WTC11 (cell line): Measurements from ENCODE around the gene TNS3. TPM values are rescaled to one million over a fixed set of nuclear protein-coding genes. Genes with fewer than 3 reads are reported as not detected.

Source experiments
- ATAC-seq: fragments of 200-7000 bp; cut with Tn5 transposase; 2 replicates; pipeline ENCODE4 v1.10.0; 2021; ENCODE audit warnings: mild to moderate bottlenecking, moderate library complexity
- CTCF ChIA-PET: fragments of 300-600 bp; sonication (Branson Sonifier 250); formaldehyde crosslinking; loops from one replicate; lab custom pipeline; 2021; ENCODE audit warnings: antibody characterized with exemption; lab: Charles Lee
- POLR2A ChIA-PET: fragments of 350-600 bp; sonication (Branson Sonifier 250); formaldehyde crosslinking; loops from one replicate; lab custom pipeline; 2021; ENCODE audit warnings: antibody characterized with exemption; lab: Charles Lee
- DNase-seq: peaks from one replicate; pipeline ENCODE4 v3.0.0; 2021; ENCODE audit warnings: low spot score
- H3K27ac Mint-ChIP-seq: 2 replicates; pipeline ENCODE4 v1.8.0; 2021; ENCODE audit warnings: mixed read lengths
- H3K27me3 Mint-ChIP-seq: 2 replicates; pipeline ENCODE4 v1.8.0; 2021; ENCODE audit warnings: low read depth, mild to moderate bottlenecking, moderate library complexity, mixed read lengths
- H3K36me3 Mint-ChIP-seq: 2 replicates; pipeline ENCODE4 v1.8.0; 2021; ENCODE audit warnings: mixed read lengths
- H3K4me1 Mint-ChIP-seq: 2 replicates; pipeline ENCODE4 v1.8.0; 2022; ENCODE audit warnings: mixed read lengths
- H3K4me3 Mint-ChIP-seq: 2 replicates; pipeline ENCODE4 v1.8.0; 2021; ENCODE audit warnings: mild to moderate bottlenecking, moderate library complexity, mixed read lengths
- H3K9me3 Mint-ChIP-seq: 2 replicates; pipeline ENCODE4 v1.8.0; 2021; ENCODE audit warnings: mixed read lengths
- AR ChIP-seq: fragments of 250-450 bp; sonication (Bioruptor Pico); IDR thresholded peaks from 2 replicates; pipeline ENCODE4 v1.9.0; 2021; ENCODE audit warnings: mild to moderate bottlenecking
- ATF1 ChIP-seq: sonication (generic); formaldehyde crosslinking; IDR thresholded peaks from 2 replicates; pipeline ENCODE4 v1.8.1; 2023; ENCODE audit warnings: mild to moderate bottlenecking, moderate library complexity, missing genetic modification reagents
- EMX1 ChIP-seq: fragments of 250-450 bp; sonication (Bioruptor Pico); IDR thresholded peaks from 2 replicates; pipeline ENCODE4 v1.8.0; 2021; ENCODE audit warnings: mild to moderate bottlenecking
- ERG ChIP-seq: fragments of 250-450 bp; sonication (Bioruptor Pico); IDR thresholded peaks from 2 replicates; pipeline ENCODE4 v1.8.0; 2021; ENCODE audit warnings: mild to moderate bottlenecking
- NFYB ChIP-seq: sonication (generic); formaldehyde crosslinking; conservative IDR thresholded peaks from 2 replicates; pipeline ENCODE4 v1.8.0; 2022; ENCODE audit warnings: low read depth, missing genetic modification reagents
- SOX15 ChIP-seq: fragments of 250-450 bp; sonication (Bioruptor Pico); IDR thresholded peaks from 2 replicates; pipeline ENCODE4 v1.9.0; 2021; ENCODE audit warnings: mild to moderate bottlenecking
- TCF7 ChIP-seq: sonication (generic); formaldehyde crosslinking; IDR thresholded peaks from 2 replicates; pipeline ENCODE4 v1.8.0; 2022; ENCODE audit warnings: mild to moderate bottlenecking, low read depth, missing genetic modification reagents, moderate library complexity
- TP53 ChIP-seq: sonication (generic); formaldehyde crosslinking; IDR thresholded peaks from 2 replicates; pipeline ENCODE4 v1.8.1; 2023; ENCODE audit warnings: mild to moderate bottlenecking, missing genetic modification reagents
- ZBTB21 ChIP-seq: sonication (generic); formaldehyde crosslinking; IDR thresholded peaks from 2 replicates; pipeline ENCODE4 v1.8.1; 2023; ENCODE audit warnings: mild to moderate bottlenecking, missing genetic modification reagents, borderline replicate concordance
- ZNF281 ChIP-seq: sonication (generic); formaldehyde crosslinking; IDR thresholded peaks from 2 replicates; pipeline ENCODE4 v1.8.0; 2023; ENCODE audit warnings: mild to moderate bottlenecking, missing genetic modification reagents
- ZNF671 ChIP-seq: fragments of 250-450 bp; sonication (Bioruptor Pico); IDR thresholded peaks from 2 replicates; pipeline ENCODE4 v1.8.0; 2021; ENCODE audit warnings: mild to moderate bottlenecking
- total RNA-seq: library from RNA; stranded (reverse); gene quantifications from 3 replicates; pipeline ENCODE4 v1.2.3, GENCODE V29; 2021
- TF ChIP-seq, protein P1 (sequence below): sonication (generic); formaldehyde crosslinking; IDR thresholded peaks from 2 replicates; pipeline ENCODE4 v1.8.0; 2022; ENCODE audit warnings: mild to moderate bottlenecking, missing genetic modification reagents
- TF ChIP-seq, protein P2 (sequence below): sonication (generic); formaldehyde crosslinking; IDR thresholded peaks from 2 replicates; pipeline ENCODE4 v1.8.0; 2023; ENCODE audit warnings: missing genetic modification reagents, mild to moderate bottlenecking, borderline replicate concordance
- TF ChIP-seq, protein P3 (sequence below): sonication (generic); formaldehyde crosslinking; IDR thresholded peaks from 2 replicates; pipeline ENCODE4 v1.8.1; 2022; ENCODE audit warnings: missing genetic modification reagents, borderline replicate concordance
- TF ChIP-seq, protein P4 (sequence below): sonication (generic); formaldehyde crosslinking; conservative IDR thresholded peaks from 2 replicates; pipeline ENCODE4 v1.8.1; 2022; ENCODE audit warnings: mild to moderate bottlenecking, missing genetic modification reagents

The TNS3 gene
- total RNA-seq, 1 experiment from 2014 or later = 37.7 TPM

DNA sequence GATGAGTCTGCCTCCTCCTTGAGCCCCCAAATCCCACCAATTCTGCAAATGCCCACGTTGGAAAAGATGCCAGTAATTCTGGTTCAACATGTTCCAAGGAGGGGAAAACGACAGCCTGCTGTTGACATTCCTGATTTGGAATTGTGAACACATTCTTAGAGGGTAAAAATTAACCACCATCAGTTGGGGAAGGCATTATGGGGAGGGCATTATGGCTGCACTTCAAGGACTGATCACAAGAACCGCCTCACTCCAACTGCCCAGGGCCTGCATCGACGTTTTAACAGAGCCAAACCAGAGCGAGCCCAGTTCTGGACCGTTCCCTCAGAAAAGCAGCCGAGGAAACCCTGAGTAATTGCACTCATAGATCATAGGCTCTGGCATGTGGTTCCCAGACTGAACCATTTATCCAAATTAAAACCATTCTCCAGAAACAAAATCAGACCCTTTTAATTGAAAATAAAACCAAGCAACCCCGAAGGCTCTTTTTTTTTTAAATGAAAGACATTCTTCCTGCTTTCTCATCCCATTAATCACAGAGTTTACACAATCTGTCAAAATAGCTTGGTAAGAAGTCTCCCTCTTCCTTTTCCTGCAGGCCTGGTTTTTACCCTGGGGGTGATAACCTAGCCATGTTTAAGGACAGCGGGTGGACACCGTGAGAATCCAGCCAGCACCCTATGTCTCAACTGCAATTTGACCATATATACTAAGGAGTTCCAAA is 8.0 kb downstream of the TNS3 start:
- H3K27ac Mint-ChIP-seq = no peak overlapping the region
- no peaks in the 10 kb centered on the region for H3K27me3 Mint-ChIP-seq
- H3K4me3 Mint-ChIP-seq = no peak overlapping the region
- ATAC-seq (no peak), DNase-seq (no peak)
- POLR2A ChIA-PET = no interaction called here
- peaks cover 77% of the 10 kb centered on the region for H3K4me1 Mint-ChIP-seq
- H3K9me3 Mint-ChIP-seq = no peaks in the 10 kb centered on the region
- peaks cover under 1% of the 10 kb centered on the region; the same call in 1 of the 2 replicates for H3K36me3 Mint-ChIP-seq
- TF ChIP-seq, protein P1, sequence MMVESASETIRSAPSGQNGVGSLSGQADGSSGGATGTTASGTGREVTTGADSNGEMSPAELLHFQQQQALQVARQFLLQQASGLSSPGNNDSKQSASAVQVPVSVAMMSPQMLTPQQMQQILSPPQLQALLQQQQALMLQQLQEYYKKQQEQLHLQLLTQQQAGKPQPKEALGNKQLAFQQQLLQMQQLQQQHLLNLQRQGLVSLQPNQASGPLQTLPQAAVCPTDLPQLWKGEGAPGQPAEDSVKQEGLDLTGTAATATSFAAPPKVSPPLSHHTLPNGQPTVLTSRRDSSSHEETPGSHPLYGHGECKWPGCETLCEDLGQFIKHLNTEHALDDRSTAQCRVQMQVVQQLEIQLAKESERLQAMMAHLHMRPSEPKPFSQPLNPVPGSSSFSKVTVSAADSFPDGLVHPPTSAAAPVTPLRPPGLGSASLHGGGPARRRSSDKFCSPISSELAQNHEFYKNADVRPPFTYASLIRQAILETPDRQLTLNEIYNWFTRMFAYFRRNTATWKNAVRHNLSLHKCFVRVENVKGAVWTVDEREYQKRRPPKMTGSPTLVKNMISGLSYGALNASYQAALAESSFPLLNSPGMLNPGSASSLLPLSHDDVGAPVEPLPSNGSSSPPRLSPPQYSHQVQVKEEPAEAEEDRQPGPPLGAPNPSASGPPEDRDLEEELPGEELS (CRISPR knock-in tag) = no peak
- TF ChIP-seq ATF1 (CRISPR knock-in tag) (no peak), AR (CRISPR knock-in tag) (no peak), TCF7 (no peak), ERG (CRISPR knock-in tag) (no peak), ZNF671 (no peak), NFYB (CRISPR knock-in tag) (no peak), EMX1 (CRISPR knock-in tag) (no peak), TP53 (no peak), ZNF281 (CRISPR knock-in tag) (no peak), SOX15 (CRISPR knock-in tag) (no peak), ZBTB21 (CRISPR knock-in tag) (no peak)
- TF ChIP-seq, protein P2, sequence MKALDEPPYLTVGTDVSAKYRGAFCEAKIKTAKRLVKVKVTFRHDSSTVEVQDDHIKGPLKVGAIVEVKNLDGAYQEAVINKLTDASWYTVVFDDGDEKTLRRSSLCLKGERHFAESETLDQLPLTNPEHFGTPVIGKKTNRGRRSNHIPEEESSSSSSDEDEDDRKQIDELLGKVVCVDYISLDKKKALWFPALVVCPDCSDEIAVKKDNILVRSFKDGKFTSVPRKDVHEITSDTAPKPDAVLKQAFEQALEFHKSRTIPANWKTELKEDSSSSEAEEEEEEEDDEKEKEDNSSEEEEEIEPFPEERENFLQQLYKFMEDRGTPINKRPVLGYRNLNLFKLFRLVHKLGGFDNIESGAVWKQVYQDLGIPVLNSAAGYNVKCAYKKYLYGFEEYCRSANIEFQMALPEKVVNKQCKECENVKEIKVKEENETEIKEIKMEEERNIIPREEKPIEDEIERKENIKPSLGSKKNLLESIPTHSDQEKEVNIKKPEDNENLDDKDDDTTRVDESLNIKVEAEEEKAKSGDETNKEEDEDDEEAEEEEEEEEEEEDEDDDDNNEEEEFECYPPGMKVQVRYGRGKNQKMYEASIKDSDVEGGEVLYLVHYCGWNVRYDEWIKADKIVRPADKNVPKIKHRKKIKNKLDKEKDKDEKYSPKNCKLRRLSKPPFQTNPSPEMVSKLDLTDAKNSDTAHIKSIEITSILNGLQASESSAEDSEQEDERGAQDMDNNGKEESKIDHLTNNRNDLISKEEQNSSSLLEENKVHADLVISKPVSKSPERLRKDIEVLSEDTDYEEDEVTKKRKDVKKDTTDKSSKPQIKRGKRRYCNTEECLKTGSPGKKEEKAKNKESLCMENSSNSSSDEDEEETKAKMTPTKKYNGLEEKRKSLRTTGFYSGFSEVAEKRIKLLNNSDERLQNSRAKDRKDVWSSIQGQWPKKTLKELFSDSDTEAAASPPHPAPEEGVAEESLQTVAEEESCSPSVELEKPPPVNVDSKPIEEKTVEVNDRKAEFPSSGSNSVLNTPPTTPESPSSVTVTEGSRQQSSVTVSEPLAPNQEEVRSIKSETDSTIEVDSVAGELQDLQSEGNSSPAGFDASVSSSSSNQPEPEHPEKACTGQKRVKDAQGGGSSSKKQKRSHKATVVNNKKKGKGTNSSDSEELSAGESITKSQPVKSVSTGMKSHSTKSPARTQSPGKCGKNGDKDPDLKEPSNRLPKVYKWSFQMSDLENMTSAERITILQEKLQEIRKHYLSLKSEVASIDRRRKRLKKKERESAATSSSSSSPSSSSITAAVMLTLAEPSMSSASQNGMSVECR (CRISPR knock-in tag) = no peak
- TF ChIP-seq, protein P3, sequence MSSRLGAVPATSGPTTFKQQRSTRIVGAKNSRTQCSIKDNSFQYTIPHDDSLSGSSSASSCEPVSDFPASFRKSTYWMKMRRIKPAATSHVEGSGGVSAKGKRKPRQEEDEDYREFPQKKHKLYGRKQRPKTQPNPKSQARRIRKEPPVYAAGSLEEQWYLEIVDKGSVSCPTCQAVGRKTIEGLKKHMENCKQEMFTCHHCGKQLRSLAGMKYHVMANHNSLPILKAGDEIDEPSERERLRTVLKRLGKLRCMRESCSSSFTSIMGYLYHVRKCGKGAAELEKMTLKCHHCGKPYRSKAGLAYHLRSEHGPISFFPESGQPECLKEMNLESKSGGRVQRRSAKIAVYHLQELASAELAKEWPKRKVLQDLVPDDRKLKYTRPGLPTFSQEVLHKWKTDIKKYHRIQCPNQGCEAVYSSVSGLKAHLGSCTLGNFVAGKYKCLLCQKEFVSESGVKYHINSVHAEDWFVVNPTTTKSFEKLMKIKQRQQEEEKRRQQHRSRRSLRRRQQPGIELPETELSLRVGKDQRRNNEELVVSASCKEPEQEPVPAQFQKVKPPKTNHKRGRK (CRISPR knock-in tag) = no peak
- TF ChIP-seq, protein P4, sequence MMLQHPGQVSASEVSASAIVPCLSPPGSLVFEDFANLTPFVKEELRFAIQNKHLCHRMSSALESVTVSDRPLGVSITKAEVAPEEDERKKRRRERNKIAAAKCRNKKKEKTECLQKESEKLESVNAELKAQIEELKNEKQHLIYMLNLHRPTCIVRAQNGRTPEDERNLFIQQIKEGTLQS (CRISPR knock-in tag) = no peak
- CTCF ChIA-PET = no interaction called here
